ENCODE data around the gene ZNRF2. TPM values are rescaled to one million over a fixed set of nuclear protein-coding genes. Genes with fewer than 3 reads are reported as not detected.

ZNRF2 gene
- total RNA-seq, 1 experiment from 2014 or later: 45.3 TPM

DNA sequence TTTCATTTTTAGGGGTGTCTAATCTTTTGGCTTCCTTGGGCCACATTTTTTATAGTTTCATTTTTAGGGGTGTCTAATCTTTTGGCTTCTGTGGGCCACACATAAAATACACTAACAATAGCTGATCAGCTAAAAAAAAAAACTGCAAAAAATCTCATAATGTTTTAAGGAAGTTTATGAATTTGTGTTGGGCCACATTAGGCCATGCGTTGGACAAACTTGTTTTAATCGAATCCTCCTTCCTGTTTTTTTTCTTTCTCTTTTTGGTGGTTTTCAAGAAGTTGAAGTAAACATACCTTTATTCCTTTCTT lies 37.4 kb downstream of the ZNRF2 start:
- Histone ChIP-seq H3K79me2 (ENCODE audit: low read length) (peaks cover 100% of the 10 kb centered on the region), H4K20me1 (ENCODE audit: insufficient read depth, low read depth, low read length) (no peaks in the 10 kb centered on the region), H3K4me1 (ENCODE audit: low read length) (peaks cover 86% of the 10 kb centered on the region), H3K27ac (ENCODE audit: low read length) (peak overlapping the region; percentile 88), H3K9me2 (replicated peaks; ENCODE audit: insufficient read depth, low read length) (no peaks in the 10 kb centered on the region), H3K27me3 (ENCODE audit: low read length) (no peaks in the 10 kb centered on the region), H3K4me2 (ENCODE audit: low read depth, low read length, poor library complexity, severe bottlenecking) (peak overlapping the region; percentile 91), H3K36me3 (ENCODE audit: insufficient read depth, low read length) (peaks cover 22% of the 10 kb centered on the region; the same call in 1 of the 2 replicates), H3K9ac (ENCODE audit: low read length) (peak overlapping the region; percentile 72), H2AFZ (ENCODE audit: low read length) (no peak overlapping the region), H3K4me3 (ENCODE audit: low read length) (peak overlapping the region; percentile 67), H3K9me3 (ENCODE audit: low read length) (no peaks in the 10 kb centered on the region)
- DNase-seq: no peak

DNA sequence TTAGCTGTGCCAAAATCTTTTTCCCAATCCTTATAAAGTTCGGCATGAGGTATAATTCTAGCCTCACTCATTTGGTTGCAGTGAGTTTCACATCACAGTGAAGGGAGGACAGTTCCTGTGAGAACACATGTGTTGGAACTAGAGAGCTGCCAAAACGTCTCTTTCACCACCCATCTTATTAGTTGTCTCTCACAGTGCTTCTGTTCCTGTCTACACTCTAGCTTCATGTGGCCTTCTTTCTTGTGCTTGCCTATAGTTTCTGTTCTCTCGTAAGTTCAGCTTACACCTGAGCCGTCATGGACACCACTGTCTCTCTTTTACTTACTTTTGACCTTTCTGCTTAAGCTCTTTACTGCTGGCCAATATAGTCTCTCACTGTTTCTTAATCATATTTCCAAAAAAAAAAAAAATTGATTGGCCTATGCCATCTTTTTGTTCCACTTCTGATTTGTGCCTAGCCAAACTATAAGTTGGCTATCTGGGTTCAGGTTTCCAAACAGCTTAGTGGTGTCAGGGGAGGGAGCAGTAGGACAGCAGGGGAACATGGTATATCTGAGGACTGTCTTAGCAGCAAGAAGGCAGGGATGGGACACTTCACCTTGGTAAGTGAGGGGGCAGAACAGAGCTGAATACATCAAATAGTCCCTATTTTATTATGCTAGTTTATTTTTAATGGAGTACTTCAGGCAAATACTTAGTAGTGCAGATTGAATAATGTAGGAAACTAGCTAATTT lies 38.0 kb downstream of the ZNRF2 start:
- Histone ChIP-seq H3K9me2 (replicated peaks; ENCODE audit: insufficient read depth, low read length) (no peaks in the 10 kb centered on the region), H3K9ac (ENCODE audit: low read length) (peak overlapping the region; percentile 72), H3K79me2 (ENCODE audit: low read length) (peaks cover 100% of the 10 kb centered on the region), H3K4me1 (ENCODE audit: low read length) (peaks cover 86% of the 10 kb centered on the region), H3K27me3 (ENCODE audit: low read length) (no peaks in the 10 kb centered on the region), H3K27ac (ENCODE audit: low read length) (peak overlapping the region; percentile 88), H4K20me1 (ENCODE audit: insufficient read depth, low read depth, low read length) (no peaks in the 10 kb centered on the region), H3K4me2 (ENCODE audit: low read depth, low read length, poor library complexity, severe bottlenecking) (peak overlapping the region; percentile 91), H2AFZ (ENCODE audit: low read length) (no peak overlapping the region), H3K9me3 (ENCODE audit: low read length) (no peaks in the 10 kb centered on the region), H3K36me3 (ENCODE audit: insufficient read depth, low read length) (peaks cover 22% of the 10 kb centered on the region; the same call in 1 of the 2 replicates), H3K4me3 (ENCODE audit: low read length) (peak overlapping the region; percentile 67)
- DNase-seq: peak; percentile 80

DNA sequence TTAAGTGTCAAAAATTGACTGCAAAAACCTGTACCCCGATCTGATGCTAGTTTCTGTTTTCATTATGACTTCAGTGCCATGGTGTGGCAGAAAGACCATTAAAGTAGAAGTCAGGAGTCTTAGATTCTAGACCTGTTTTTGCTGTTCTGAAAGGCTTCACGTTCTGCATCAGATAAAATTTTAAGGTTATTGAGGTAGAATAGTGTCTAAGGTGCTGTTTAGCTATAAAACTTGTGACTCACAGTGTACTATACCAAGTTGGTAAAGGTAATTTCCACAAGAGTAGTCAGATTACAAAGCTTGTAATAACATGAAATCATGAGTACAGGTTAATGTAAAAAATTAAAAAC lies 38.6 kb downstream of the ZNRF2 start:
- peaks cover 85% of the 10 kb centered on the region for H3K4me1 ChIP-seq (ENCODE audit: low read length)
- H3K9ac ChIP-seq (ENCODE audit: low read length): peak overlapping the region; percentile 72
- H3K4me2 ChIP-seq (ENCODE audit: low read depth, low read length, poor library complexity, severe bottlenecking): peak overlapping the region; percentile 91
- no peak overlapping the region for H2AFZ ChIP-seq (ENCODE audit: low read length)
- no peak for DNase-seq
- H3K9me2 ChIP-seq (replicated peaks; ENCODE audit: insufficient read depth, low read length): no peaks in the 10 kb centered on the region
- H3K79me2 ChIP-seq (ENCODE audit: low read length): peaks cover 100% of the 10 kb centered on the region
- H3K4me3 ChIP-seq (ENCODE audit: low read length): peak overlapping the region; percentile 67
- H3K27ac ChIP-seq (ENCODE audit: low read length): peak overlapping the region; percentile 88
- H3K36me3 ChIP-seq (ENCODE audit: insufficient read depth, low read length): peaks cover 22% of the 10 kb centered on the region; the same call in 1 of the 2 replicates
- no peaks in the 10 kb centered on the region for H3K9me3 ChIP-seq (ENCODE audit: low read length)
- no peaks in the 10 kb centered on the region for H4K20me1 ChIP-seq (ENCODE audit: insufficient read depth, low read depth, low read length)
- no peaks in the 10 kb centered on the region for H3K27me3 ChIP-seq (ENCODE audit: low read length)

DNA sequence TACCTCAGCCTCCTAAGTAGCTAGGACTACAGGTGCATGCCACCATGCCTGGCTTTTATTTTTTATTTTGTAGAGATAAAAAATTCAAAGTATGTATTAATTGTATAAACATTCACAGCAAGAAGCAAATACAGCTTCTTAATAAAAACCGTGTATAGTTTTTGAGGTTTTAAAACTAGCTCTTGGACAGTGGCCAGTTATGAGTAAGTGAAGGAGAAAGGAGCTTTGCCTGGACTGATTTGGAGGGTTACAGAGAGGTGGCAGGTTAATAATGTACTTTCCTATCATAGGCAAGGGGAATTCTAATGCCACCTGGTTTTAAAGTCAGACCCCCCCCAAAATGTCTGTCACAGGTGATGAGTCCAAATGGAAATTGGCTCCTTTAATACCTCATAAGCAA lies 43.4 kb downstream of the ZNRF2 start:
- peaks cover 82% of the 10 kb centered on the region for H3K4me1 ChIP-seq (ENCODE audit: low read length)
- peaks cover 100% of the 10 kb centered on the region for H3K79me2 ChIP-seq (ENCODE audit: low read length)

DNA sequence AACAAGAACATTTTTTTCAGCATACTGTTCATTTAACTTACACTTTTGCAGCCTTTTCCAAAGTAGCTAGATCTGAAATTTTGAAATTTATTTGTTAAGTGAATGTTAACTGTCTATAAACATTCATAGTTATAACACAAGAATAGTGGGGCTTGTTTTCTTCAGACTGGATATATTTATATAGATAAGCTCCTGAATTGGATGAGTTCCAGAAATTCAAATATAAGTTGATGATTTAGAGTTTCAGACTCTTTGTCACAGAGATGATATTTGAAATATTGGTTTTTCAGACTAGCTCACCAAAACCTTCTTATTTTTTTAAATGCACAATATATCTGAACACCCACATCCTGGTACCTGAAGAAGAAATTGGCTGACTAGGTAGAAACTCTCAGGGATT lies 44.0 kb downstream of the ZNRF2 start:
- no peak for DNase-seq
- Histone ChIP-seq H3K9ac (ENCODE audit: low read length) (no peak overlapping the region; the same call in 1 of the 2 replicates), H3K36me3 (ENCODE audit: insufficient read depth, low read length) (peaks cover 26% of the 10 kb centered on the region; the same call in 1 of the 2 replicates), H3K27me3 (ENCODE audit: low read length) (no peaks in the 10 kb centered on the region), H3K9me3 (ENCODE audit: low read length) (no peaks in the 10 kb centered on the region), H4K20me1 (ENCODE audit: insufficient read depth, low read depth, low read length) (no peaks in the 10 kb centered on the region), H2AFZ (ENCODE audit: low read length) (no peak overlapping the region), H3K9me2 (replicated peaks; ENCODE audit: insufficient read depth, low read length) (no peaks in the 10 kb centered on the region), H3K4me3 (ENCODE audit: low read length) (no peak overlapping the region), H3K27ac (ENCODE audit: low read length) (peak overlapping the region; percentile 96), H3K4me1 (ENCODE audit: low read length) (peaks cover 76% of the 10 kb centered on the region), H3K79me2 (ENCODE audit: low read length) (peaks cover 100% of the 10 kb centered on the region), H3K4me2 (ENCODE audit: low read depth, low read length, poor library complexity, severe bottlenecking) (peak overlapping the region; percentile 80)

More for the DNA sequence above, 43.4 kb downstream of the ZNRF2 start:
- no peaks in the 10 kb centered on the region for H4K20me1 ChIP-seq (ENCODE audit: insufficient read depth, low read depth, low read length)
- H3K9me2 ChIP-seq (replicated peaks; ENCODE audit: insufficient read depth, low read length): no peaks in the 10 kb centered on the region
- H3K9ac ChIP-seq (ENCODE audit: low read length): no peak overlapping the region
- H3K9me3 ChIP-seq (ENCODE audit: low read length): no peaks in the 10 kb centered on the region
- no peak overlapping the region for H2AFZ ChIP-seq (ENCODE audit: low read length)
- no peaks in the 10 kb centered on the region for H3K27me3 ChIP-seq (ENCODE audit: low read length)
- peak overlapping the region; percentile 96 for H3K27ac ChIP-seq (ENCODE audit: low read length)
- no peak overlapping the region for H3K4me3 ChIP-seq (ENCODE audit: low read length)
- H3K36me3 ChIP-seq (ENCODE audit: insufficient read depth, low read length): peaks cover 26% of the 10 kb centered on the region; the same call in 1 of the 2 replicates
- peak overlapping the region; percentile 80 for H3K4me2 ChIP-seq (ENCODE audit: low read depth, low read length, poor library complexity, severe bottlenecking)
- no peak for DNase-seq

DNA sequence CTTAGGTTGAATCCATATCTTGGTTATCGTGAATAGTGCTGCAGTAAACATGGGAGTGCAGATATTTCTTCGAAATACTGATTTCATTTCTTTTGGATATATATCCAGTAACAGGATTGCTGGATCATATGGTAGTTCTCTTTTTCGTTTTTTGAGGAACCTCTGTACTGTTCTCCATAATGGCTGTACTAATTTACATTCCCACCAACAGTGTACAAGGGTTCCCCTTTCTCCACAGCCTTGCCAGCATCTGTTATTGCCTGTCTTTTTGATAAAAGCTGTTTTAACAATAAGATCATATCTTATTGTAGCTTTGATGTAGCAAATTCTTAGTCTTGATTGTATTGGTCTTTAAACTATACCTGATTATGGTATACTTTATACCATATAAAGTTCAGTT lies 45.3 kb downstream of the ZNRF2 start:
- H3K4me3 ChIP-seq (ENCODE audit: low read length): peak overlapping the region; percentile 60
- peak overlapping the region; percentile 96 for H3K27ac ChIP-seq (ENCODE audit: low read length)
- peaks cover 100% of the 10 kb centered on the region for H3K79me2 ChIP-seq (ENCODE audit: low read length)
- H3K4me1 ChIP-seq (ENCODE audit: low read length): peaks cover 82% of the 10 kb centered on the region
- peaks cover 19% of the 10 kb centered on the region; the same call in 1 of the 2 replicates for H3K36me3 ChIP-seq (ENCODE audit: insufficient read depth, low read length)
- no peak overlapping the region for H2AFZ ChIP-seq (ENCODE audit: low read length)
- peak overlapping the region; percentile 58 for H3K9ac ChIP-seq (ENCODE audit: low read length)
- DNase-seq: no peak
- no peaks in the 10 kb centered on the region for H3K27me3 ChIP-seq (ENCODE audit: low read length)
- H4K20me1 ChIP-seq (ENCODE audit: insufficient read depth, low read depth, low read length): no peaks in the 10 kb centered on the region
- peak overlapping the region; percentile 80 for H3K4me2 ChIP-seq (ENCODE audit: low read depth, low read length, poor library complexity, severe bottlenecking)
- H3K9me3 ChIP-seq (ENCODE audit: low read length): no peaks in the 10 kb centered on the region
- no peaks in the 10 kb centered on the region for H3K9me2 ChIP-seq (replicated peaks; ENCODE audit: insufficient read depth, low read length)

DNA sequence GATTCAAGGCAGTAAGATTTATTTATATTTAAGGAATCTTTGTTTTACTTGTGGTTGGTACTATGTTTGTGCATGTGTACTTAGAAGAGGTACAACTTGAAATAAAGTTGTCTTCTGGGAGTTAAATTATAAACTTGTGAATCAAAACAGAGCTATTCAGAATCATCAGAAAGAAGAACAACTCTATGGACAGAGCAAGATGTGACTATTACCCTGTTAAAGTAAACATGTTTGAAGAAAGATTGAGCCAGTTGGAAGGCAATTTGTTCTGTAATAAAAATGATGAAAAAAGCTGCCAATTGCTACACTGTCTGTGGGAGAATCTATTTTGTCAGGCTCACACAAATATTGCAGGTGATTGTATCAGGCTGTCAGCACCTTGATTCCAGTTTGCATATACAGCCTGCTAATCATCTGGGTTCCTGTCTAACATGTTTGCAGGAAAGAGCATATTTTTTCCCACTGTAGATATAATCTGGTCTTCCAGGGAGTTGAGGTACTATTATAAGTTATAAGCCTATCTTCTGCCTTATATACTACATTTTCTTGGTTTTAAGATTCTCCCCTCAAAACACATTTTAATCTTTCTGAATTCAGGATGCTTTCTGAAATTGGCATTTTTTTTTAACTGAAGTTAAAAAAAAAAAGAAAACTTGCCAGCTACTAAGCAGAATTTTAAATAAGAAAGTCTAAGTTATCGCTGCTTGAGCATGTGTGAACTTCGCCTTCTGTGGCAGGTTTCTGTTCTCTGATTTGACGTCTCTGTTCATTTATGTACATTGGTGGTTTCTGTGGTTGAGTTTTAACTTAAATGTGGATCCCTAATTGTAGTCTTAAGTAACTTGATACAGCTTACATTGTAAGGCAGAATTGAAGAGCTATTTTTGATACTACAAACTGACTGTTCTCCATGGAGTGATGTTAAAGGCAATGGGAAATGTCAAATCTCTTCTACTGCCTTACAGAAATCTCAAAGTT lies 46.0 kb downstream of the ZNRF2 start:
- no peaks in the 10 kb centered on the region for H3K9me2 ChIP-seq (replicated peaks; ENCODE audit: insufficient read depth, low read length)
- H3K27me3 ChIP-seq (ENCODE audit: low read length): no peaks in the 10 kb centered on the region
- H3K27ac ChIP-seq (ENCODE audit: low read length): peak overlapping the region; percentile 96
- H3K9ac ChIP-seq (ENCODE audit: low read length): peak overlapping the region; percentile 58
- no peaks in the 10 kb centered on the region for H4K20me1 ChIP-seq (ENCODE audit: insufficient read depth, low read depth, low read length)
- no peaks in the 10 kb centered on the region for H3K9me3 ChIP-seq (ENCODE audit: low read length)
- DNase-seq: peak; percentile 87
- H3K4me1 ChIP-seq (ENCODE audit: low read length): peaks cover 82% of the 10 kb centered on the region
- H3K4me3 ChIP-seq (ENCODE audit: low read length): peak overlapping the region; percentile 60
- no peak overlapping the region for H2AFZ ChIP-seq (ENCODE audit: low read length)
- peaks cover 100% of the 10 kb centered on the region for H3K79me2 ChIP-seq (ENCODE audit: low read length)
- H3K36me3 ChIP-seq (ENCODE audit: insufficient read depth, low read length): peaks cover 13% of the 10 kb centered on the region; the same call in 1 of the 2 replicates
- H3K4me2 ChIP-seq (ENCODE audit: low read depth, low read length, poor library complexity, severe bottlenecking): peak overlapping the region; percentile 80

DNA sequence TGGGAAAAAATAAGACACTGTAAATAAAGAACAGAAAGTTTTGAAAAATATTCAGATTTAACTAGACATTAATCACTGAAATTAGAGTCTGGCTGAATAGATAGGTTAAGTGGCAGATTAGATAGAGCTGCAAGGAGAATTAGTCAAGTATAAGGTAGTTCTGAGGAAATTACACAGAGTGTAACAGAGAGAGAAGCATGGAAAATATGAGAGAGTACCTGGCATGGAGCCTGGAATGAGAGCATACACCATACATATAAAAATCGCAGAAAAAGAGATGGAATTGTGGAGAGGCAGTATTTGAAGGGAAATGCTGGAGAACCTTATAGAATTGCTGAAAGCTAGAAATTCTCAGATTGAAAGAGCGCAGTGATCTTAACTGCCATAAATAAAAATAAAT lies 46.9 kb downstream of the ZNRF2 start:
- Histone ChIP-seq H4K20me1 (ENCODE audit: insufficient read depth, low read depth, low read length) (no peaks in the 10 kb centered on the region), H2AFZ (ENCODE audit: low read length) (no peak overlapping the region), H3K4me1 (ENCODE audit: low read length) (peaks cover 87% of the 10 kb centered on the region), H3K9ac (ENCODE audit: low read length) (peak overlapping the region; percentile 58), H3K9me3 (ENCODE audit: low read length) (no peaks in the 10 kb centered on the region), H3K79me2 (ENCODE audit: low read length) (peaks cover 99% of the 10 kb centered on the region), H3K9me2 (replicated peaks; ENCODE audit: insufficient read depth, low read length) (no peaks in the 10 kb centered on the region), H3K27me3 (ENCODE audit: low read length) (no peaks in the 10 kb centered on the region), H3K4me3 (ENCODE audit: low read length) (peak overlapping the region; percentile 60; the same call in 1 of the 2 replicates), H3K27ac (ENCODE audit: low read length) (peak overlapping the region; percentile 96), H3K36me3 (ENCODE audit: insufficient read depth, low read length) (peaks cover 5% of the 10 kb centered on the region; the same call in 1 of the 2 replicates), H3K4me2 (ENCODE audit: low read depth, low read length, poor library complexity, severe bottlenecking) (peak overlapping the region; percentile 80)
- DNase-seq: no peak
